ENCODE results near the gene PLD4.

PLD4 gene

DNA sequence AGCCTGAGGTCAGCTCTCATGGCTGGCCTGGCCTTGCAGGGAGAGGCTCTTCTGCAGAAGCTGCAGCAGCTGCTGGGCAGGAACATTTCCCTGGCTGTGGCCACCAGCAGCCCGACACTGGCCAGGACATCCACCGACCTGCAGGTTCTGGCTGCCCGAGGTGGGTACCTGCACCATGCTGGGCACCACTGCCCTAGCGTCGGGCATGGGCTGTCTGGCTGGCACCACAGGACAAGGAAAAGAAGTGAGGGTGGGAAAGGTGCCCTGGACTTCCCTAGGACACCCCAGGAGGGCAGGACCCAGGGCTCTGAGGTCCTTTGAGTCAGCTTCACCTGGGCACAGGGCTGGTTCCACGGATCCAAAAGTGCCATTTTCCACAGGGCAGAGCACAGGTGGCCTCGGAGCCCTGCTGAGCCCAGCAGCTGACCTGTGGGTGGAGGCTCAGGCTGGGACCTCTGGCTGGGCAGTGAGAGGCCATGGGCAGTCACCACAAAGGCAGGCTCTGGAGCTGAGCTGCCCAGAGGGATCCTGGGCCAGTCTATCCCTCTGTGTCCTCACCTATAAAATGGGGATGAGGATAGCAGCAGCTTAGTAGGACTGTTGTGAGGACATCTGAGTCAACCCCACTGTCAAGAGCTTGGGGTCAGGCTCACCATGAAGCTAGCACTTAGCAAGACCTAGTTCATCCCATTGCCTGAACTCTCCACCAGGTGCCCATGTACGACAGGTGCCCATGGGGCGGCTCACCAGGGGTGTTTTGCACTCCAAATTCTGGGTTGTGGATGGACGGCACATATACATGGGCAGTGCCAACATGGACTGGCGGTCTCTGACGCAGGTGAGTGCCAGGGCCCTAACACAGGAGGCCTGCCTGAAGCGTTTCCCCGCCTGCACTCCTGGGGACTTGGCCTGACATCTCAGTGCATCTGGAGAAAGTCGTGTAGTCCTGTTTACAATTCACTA is 4.9 kb downstream of the PLD4 start:
- no peak for DNase-seq

DNA sequence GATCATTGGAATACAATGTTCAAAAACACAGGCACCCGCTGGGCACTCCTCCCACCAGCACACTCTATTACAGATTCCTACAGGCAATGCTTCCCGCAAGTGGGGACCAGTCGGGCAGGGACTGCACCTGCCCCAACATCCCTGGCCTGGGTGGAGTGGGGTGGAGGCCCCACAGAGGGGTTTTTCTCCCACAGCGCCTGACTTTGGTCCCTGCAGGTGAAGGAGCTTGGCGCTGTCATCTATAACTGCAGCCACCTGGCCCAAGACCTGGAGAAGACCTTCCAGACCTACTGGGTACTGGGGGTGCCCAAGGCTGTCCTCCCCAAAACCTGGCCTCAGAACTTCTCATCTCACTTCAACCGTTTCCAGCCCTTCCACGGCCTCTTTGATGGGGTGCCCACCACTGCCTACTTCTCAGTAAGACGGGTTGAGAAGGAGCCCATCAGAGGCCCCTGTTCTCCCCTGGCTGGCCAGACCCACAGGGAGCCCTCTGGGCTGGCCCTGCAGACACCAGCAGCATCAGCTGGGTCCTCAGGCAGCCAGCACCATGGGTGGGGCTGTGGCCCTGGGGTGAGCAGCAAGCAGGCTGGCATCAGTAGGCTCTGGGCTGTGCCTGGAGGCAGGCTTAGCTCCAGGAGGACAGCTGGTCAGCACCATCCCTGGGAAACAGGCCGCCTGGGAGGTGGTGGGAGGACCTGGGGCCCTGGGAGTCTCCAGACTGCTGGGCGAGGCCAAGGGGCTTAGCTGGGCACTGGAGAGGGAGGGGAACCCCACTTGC is 6.0 kb downstream of the PLD4 start:
- no peak for DNase-seq

DNA sequence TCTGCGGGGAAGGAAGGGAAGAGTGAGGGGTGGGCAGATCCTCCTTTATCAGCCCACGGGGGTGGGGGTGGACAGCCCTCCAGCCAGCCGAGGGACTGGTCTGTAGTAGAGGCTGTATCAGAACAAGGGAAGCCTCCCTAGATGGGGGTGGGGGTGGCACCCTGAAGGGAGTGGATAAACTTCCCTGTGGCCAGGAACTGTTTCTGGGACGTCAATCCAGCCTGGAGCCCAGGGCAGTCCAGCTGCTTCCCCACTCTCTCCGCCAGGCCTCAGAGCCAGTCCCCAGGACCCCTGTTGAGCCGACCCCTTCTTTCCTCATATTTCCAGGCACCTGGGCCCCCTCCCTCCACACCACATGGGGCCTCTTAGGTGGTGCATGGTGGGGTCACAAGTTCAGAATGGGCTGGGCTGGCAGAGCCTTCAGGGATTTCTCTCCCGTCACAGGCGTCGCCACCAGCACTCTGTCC is 6.7 kb downstream of the PLD4 start:
- no peak for DNase-seq

DNA sequence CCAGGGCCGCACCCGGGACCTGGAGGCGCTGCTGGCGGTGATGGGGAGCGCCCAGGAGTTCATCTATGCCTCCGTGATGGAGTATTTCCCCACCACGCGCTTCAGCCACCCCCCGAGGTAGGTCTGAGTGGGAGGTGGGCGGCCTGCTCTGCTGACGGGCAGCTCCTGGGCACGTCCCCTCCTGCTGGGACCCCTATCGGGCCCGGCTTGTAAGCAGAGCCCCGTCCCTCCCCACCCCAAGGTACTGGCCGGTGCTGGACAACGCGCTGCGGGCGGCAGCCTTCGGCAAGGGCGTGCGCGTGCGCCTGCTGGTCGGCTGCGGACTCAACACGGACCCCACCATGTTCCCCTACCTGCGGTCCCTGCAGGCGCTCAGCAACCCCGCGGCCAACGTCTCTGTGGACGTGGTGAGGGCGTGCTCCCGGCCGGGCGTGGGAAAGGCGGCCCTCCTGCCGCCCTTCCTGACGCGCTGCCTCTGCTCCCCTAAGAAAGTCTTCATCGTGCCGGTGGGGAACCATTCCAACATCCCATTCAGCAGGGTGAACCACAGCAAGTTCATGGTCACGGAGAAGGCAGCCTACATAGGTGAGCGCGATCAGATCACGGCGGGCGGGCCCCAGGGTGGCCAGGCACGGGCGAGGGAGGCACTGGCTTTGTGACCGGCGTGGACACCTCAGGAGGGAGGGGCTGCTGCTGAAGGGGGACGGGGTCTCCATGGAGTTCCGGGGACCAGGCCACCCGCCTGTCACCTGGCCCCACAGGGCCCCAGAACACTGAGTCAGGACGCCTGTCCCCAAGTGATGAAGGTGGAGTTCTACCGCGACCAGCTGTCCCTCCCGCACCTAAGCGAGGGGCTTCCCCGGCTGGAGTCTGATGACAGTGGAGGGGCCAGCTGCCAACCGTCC is 7.3 kb downstream of the PLD4 start:
- DNase-seq = no peak

DNA sequence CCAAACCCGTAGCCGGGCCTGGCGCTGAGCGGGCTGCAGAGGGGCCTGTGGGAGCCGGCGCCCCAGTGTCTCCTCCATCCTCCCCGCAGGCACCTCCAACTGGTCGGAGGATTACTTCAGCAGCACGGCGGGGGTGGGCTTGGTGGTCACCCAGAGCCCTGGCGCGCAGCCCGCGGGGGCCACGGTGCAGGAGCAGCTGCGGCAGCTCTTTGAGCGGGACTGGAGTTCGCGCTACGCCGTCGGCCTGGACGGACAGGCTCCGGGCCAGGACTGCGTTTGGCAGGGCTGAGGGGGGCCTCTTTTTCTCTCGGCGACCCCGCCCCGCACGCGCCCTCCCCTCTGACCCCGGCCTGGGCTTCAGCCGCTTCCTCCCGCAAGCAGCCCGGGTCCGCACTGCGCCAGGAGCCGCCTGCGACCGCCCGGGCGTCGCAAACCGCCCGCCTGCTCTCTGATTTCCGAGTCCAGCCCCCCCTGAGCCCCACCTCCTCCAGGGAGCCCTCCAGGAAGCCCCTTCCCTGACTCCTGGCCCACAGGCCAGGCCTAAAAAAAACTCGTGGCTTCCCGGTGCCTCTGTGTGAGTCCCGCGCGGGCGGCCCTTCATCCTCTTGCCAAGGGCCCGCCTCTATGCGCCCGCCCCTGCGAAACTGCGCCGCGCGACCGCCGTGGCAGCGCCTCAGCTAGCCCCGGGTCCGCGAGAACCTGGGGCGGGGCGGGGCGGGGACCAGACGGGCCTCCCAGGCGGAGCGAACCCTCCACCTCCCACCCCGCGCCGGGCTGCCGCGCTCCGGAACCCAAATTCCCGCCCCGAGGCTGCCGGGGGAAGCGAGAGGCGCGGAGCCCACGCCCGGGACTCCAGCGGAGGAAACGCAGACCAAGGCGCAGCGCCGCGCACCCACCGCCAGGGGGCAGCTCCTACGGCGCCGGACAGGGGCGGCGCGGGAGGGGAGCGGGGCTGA is 8.3 kb downstream of the PLD4 start:
- peak; percentile 64 for DNase-seq

DNA sequence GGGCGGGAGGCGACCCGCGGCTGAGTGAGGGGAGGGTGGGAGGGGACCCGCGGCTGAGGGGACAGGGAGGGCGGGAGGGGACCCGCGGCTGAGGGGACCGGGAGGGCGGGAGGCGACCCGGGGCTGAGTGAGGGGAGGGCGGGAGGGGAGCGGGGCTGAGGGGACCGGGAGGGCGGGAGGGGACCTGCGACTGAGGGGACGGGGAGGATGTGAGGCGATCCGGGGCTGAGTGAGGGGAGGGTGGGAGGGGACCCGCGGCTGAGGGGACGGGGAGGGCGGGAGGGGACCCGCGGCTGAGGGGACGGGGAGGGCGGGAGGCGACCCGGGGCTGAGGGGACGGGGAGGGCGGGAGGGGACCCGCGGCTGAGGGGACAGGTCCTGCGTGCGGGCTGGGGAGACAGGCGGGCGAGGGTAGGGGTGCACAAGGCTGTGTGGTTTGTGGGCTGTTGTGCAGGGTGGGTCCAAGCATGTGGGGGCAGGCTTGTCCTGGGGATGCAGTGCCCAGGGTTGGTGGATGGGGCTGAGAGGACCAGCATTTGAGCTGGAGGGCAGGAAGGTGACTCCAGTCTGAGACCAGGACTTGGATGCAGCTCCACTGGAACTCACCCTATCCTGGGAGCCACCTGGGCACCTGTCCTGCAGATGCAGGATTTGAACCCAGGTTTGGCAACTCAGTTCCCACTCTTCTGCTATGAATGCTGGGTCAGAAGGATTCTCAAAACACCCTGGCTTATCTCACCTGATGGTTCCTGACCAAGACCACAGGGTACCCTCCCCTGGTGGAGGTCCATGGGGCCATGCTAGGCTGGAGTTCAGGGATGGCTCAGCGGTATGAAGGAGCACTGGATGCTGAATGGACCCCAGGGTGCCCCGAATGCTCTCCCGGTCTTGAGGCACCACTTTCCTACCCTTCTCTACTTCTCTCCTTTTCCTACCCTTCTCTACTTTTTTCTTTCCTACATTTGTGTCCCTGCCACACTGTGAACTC is 9.4 kb downstream of the PLD4 start:
- no peak for DNase-seq

DNA sequence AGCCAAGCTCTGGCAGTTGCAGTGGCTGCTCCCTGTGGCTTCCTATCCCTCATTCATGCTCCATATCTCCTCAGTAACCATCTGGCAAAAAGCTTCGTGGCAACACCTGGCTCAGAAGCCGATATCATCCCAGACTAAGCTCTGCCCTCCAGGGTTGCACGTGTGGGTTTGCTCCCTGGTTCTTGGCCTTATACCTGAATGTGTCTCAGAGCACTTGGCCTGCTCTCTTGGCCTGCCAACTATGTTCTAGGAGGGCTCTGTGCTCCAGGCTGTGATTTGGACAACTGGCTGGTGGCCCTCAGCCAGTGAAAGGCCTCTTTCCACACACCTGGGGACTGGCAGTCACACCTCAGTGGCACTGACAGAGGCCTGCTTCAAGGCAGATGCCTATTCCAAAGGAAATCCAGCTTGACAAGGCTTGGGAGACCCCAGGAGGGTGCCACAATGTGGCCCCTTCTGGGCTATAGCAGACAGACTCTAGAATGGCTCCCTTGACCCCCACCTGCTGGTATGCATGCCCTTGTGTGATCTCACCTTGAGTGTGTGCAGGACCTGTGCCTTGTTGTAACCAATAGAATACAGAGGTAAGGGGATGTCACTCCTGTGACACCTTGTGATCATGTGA is 10.5 kb downstream of the PLD4 start:
- no peak for DNase-seq

DNA sequence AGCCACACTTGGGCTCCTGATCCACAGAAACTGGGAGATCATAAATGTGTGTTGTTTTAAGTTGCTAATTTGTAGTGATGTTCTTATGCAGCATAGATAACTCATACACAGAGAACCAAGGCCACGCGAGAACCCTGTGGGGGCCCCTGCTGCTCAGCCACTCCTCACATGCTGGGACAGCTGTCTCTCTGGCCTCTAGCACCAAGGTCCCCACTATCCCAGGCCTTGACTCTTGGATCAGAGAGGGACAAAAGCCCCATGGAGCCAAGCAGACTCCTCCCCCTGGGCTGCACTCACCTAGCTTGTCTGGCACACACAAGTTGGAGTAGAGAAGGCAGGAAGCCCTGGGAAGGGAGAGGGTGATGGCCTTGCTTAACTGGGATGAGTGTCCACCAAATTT is 11.3 kb downstream of the PLD4 start:
- DNase-seq = no peak

DNA sequence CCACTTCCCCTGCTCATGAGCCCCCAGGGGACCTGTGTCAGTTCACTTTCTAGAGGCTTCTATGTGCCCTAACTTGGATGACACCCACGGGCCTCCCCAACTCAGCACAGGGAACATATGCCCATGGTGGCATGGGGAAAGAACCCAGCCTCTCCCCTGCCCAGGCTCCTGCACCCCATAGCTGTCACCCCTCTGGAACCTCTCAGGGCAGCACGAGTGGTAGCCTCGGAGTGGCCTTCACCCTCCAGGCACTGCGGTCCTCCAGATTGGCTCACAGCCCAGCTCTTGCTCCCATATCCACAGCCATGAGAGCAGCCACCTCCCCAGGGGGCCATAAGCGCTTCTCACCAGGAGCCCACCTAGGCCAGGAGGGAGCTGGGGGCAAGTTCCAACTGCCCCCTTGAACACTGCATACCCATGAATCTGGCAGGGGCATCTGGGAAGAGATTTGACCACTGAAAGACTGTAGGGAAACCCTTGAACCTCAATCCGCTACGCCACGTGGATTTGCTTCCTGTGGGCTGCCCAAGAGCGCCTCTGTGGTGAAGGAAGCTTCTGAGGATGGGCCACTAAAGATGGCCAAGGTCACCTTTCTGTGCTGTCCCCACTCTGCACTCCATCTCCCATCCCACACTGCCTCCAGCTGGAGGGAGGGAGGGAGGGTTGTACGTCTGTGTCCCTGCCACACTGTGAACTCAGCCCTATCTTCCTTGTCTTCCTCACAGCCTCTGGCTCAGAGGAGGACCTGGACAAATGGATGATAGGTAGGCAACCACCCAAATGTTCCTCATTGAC is 11.9 kb downstream of the PLD4 start:
- no peak for DNase-seq

DNA sequence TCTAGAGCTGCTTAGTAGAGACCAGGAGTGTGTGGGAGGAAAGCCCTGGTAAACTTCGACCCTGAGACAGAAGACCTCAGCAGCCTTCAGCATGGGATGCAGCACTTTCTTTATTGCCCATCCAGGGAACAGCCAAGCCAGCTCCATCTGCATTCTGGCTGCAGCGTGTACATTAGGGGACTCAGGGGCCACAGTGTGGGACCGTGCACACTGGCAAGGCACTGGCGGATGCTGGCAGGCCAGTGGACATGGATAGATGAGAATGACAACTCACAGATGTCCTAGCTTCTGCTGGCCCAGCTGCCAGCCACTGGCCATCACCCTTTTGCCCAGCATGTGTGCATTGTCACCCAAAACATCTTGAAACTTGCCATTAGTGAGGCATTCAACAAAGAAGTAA is 12.5 kb downstream of the PLD4 start:
- no peak for DNase-seq

DNA sequence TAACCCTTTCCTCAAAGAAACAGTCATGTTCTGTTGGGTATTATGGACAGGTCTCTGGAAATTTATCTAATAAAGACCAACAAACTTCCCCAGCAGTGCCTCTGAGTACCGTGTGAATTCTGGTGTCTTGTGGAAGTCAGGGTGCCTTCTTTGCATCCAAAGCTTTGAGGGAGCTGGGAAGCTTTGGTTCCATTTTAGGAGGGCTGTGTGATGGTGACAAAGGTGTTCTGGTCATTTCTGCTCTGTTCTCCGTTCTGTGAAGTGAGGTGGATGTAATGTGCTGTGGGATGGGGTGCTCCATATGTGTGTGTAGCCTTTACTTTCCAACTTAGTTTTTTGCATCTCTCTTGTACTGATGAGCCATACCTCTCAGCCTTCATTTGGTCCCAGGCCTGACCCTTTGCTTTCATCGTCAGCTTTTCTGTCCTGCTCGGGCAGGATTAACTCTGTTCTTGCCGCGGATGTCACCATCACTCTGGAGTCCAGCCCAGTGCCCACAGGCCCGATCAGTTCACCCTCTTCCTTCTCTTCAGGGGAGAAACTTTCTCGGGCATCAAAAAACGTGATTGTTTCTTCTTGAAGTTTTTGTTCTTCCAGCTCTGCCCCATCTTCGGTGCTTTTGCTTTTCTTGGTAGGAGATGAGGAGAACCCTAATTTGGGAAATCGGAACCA is 13.2 kb downstream of the PLD4 start:
- DNase-seq = no peak

DNA sequence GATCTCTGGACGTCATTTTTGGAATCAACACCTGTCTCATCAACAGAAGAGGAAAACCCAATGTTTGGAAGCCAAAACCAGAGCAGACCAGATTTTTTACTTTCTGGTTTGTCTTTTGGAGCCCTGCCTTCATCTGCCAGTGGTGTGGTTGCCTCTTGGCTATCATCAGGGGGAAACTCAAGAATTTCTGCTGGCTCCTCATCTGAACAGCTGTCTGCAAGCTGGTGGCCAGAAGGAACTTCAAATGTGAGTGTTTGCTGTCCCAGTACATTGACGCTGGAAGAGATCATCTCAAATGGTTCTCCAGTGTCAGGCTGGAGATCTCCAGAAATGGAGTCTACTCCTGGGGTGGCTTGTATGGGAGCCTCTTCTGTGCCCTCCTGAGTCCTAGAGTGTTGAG is 13.8 kb downstream of the PLD4 start:
- DNase-seq = no peak

DNA sequence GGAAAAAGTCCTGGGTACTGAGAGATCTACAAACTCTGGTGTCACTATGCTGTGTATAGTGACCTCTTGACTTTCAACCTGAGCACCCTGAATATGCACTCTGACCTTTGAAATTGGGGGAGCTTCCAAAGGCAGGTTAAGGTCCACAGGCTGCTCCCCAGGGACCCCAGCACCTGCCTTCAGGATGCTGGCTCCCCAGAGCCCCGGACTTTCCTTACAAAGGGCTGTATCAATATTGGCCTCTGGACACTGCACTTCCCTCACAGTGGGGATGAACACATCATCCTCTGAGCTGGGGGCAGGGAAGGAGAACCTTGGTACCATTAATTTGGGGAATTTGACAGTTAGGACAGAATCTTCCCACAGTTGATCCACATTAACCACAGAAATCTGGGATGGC is 14.3 kb downstream of the PLD4 start:
- DNase-seq = no peak

DNA sequence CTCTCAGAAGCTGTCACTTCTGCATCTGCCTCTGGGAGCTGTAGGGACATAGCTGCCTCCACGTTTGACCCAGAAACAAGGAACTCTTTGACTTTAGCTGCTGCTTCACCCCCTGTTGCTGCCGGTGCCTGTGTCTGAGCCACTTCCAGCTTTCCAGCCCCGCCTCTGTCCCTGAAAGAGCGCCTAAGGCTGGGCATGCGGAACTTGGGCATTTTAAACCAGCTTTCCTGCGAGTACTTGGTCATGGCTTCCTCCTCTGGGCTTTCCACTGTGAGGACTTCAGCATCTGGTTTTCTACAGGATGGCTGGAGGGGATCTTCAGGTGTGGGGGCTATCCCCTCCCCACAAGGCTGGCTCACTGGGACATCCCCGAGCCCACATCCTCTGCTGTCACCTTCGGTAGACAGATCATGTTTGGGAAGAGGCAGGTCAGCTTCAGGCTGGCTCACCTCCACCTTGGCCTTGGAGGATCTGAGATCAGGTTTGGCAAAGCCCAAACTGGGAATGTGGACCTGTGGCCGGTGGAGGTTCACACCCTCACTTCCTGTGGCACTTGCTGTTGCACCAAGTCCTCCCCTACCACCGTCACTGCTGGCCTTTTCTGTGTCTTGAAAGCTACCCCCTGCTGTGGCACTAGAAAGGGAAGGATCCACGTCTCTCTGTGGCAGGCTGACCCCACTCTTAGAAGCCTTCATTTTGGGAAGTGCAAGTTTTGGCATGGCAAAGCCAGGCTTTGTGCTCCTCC is 15.2 kb downstream of the PLD4 start:
- no peak for DNase-seq

DNA sequence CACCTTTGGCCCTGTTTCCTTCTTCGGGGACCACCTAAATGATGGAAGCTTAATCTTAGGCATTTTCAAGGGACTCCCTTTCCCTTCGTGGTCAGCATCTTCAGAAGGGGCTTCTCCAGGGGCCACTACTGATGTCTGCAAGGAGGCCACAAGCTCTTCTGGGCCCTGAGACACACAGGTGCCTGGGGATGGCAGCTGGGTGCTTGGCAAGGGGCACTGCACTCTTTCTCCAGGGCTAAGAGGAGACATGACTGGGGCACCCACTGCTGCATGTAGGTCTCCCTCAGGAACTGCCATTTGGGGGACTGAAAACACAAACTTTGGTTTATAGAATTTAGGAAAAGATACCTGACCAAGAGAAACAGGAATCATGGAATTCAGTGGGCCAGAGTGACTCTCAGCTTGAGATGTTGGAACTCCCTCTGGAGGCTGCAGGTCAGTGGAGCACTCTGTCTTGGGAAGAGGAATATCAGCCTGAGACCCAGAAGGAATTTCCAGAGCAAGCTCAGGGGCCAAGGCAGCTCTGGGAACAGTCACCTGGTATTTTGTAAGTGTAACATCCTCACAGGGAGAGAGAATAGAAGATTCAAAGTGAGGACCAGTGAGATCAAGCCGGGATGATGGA is 16.0 kb downstream of the PLD4 start:
- DNase-seq = no peak

DNA sequence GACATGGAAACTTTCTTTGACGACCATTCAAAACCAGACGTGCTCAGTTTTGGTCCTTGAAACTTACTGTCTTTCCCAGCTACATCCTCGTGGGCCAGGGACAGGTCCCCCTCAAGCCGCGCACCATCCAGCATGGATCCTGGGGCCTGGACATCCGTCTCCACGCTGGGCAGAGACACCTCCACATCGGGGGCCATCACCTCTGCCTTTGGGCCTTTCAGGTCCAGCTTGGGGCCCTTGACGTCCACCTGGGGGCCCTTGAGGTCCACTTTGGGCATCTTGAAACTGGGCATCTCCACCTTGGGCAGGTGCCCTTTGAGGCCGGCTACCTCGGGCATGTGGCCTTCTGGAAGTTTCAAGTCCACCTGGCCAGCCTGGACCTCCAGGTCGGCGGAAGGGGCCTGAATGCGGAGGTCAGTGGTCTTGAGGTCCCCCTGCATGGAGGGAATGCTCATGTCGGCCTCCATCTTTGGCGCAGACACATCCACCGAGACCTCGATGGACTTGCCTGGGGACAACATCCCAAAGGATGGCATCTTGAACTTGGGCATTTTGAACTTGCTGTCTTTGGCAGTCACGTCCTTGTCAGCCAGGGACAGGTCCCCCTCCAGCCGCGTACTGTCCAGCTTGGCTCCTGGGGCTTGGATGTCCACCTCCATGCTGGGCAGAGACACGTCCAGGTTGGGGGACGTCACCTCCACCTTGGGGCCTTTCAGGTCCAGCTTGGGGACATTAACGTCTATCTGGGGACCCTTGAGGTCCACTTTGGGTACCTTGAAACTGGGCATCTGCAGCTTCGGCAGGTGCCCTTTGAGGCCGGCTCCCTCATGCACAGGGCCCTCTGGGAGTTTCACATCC is 17.1 kb downstream of the PLD4 start:
- DNase-seq = no peak

Measured in GDM1 (cell line).